Upper lobe of left lung (tissue), 4 donors: ENCODE results near the gene STX3.

Experiments
- CTCF ChIP-seq, 6 experiments: fragments of 450-650 bp in 4 of 6; fragments of 200-600 bp in 2 of 6; sonication (generic) in 2 of 6; IDR thresholded peaks; one replicate each; pipeline ENCODE4 v1.5.1; 2016 to 2019; ENCODE audit warnings: antibody characterized with exemption in 6 of 6
- POLR2A ChIP-seq, 4 donors: fragments of 450-650 bp; IDR thresholded peaks; one replicate each; pipeline ENCODE4 v1.5.1; 2016 to 2017; ENCODE audit warnings: antibody characterized with exemption in 4 of 4, mild to moderate bottlenecking in 2 of 4

- no peak for TF ChIP-seq POLR2A (IDR thresholded peaks at IDR 0.05)
- TF ChIP-seq CTCF (IDR thresholded peaks at IDR 0.05), result no peak
Measured at GRCh38 chr11:59812220-59812619, 57.0 kb downstream of the STX3 start.
